DMS53 treated with DMSO at 0.1 percent for 48 hours (cell line): ENCODE results near the gene NQO2.

Experiments
- DNase-seq: peaks from one replicate; lab custom pipeline; 2025; ENCODE audit not compliant: unreplicated experiment; lab: John Stamatoyannopoulos, UW

The NQO2 gene

GRCh38 chr6:3068329-3069214 is 68.9 kb downstream of the NQO2 start, which contains the start of gene RIPK1:
TSS of gene RIPK1 (plus strand) at chr6:3068494. CDS start at chr6:3076824, 8,330 bp downstream.
- DNase-seq = peak; percentile 76
